Measurements from ENCODE around the gene AADACL3.

GRCh38 chr1:12756768-12757413 lies 41.0 kb downstream of the AADACL3 start:
- no peak for TF ChIP-seq POLR2AphosphoS5 (IDR thresholded peaks at IDR 0.05)
- TF ChIP-seq, protein P1, sequence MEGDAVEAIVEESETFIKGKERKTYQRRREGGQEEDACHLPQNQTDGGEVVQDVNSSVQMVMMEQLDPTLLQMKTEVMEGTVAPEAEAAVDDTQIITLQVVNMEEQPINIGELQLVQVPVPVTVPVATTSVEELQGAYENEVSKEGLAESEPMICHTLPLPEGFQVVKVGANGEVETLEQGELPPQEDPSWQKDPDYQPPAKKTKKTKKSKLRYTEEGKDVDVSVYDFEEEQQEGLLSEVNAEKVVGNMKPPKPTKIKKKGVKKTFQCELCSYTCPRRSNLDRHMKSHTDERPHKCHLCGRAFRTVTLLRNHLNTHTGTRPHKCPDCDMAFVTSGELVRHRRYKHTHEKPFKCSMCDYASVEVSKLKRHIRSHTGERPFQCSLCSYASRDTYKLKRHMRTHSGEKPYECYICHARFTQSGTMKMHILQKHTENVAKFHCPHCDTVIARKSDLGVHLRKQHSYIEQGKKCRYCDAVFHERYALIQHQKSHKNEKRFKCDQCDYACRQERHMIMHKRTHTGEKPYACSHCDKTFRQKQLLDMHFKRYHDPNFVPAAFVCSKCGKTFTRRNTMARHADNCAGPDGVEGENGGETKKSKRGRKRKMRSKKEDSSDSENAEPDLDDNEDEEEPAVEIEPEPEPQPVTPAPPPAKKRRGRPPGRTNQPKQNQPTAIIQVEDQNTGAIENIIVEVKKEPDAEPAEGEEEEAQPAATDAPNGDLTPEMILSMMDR (IDR thresholded peaks at IDR 0.05), result no peak
- no peak for TF ChIP-seq POLR2A (IDR thresholded peaks at IDR 0.05; ENCODE audit: low read depth)
- no peak for TF ChIP-seq EP300 (IDR thresholded peaks at IDR 0.05)
